Mucosa of gallbladder (tissue), 1 donor: Measurements from ENCODE around the gene AKAP12. TPM values are rescaled to one million over a fixed set of nuclear protein-coding genes. Genes with fewer than 3 reads are reported as not detected.

Experiments used
- total RNA-seq: library from RNA; stranded (reverse); gene quantifications from one replicate; pipeline ENCODE4 v1.2.1, GENCODE V29; 2021
- donor health status: DM: no; HTN: no; CAD: no.

Gene AKAP12
- total RNA-seq, 1 donor from 2014 or later, result 81.0 TPM

Other genes starting within 250 kb of the AKAP12 start
- 9.1 TPM for gene ZBTB2, start 151.6 kb downstream of the AKAP12 start, total RNA-seq
- 16.0 TPM for gene RMND1, start 212.2 kb downstream of the AKAP12 start, total RNA-seq